AG04450 (cell line): Measurements from ENCODE around the gene MCC. TPM values are rescaled to one million over a fixed set of nuclear protein-coding genes. Genes with fewer than 3 reads are reported as not detected.

ENCODE experiments used
- CTCF ChIA-PET: fragments of 300-600, 350-600 bp; formaldehyde crosslinking; extraction: SDS; loops from one replicate; lab custom pipeline; 2022; ENCODE audit warnings: antibody characterized with exemption, inconsistent platforms; lab: Charles Lee
- POLR2A ChIA-PET: fragments of 350-600 bp; formaldehyde crosslinking; extraction: SDS; loops from one replicate; lab custom pipeline; 2021; ENCODE audit warnings: antibody characterized with exemption, inconsistent platforms; lab: Yijun Ruan, JAX
- DNase-seq: peaks from one replicate; pipeline ENCODE4 v3.0.0-alpha.2; 2011; ENCODE audit warnings: low read depth, low spot score
- H3K27ac ChIP-seq: one replicate; pipeline ENCODE4 v1.5.1; 2012; ENCODE audit warnings: low read depth, low read length, control low read depth
- H3K27me3 ChIP-seq: one replicate; pipeline ENCODE4 v1.6.0; 2012; ENCODE audit warnings: low read length; ENCODE audit not compliant: control insufficient read depth, insufficient read depth
- H3K4me3 ChIP-seq: 2 replicates; pipeline ENCODE4 v1.5.1; 2011; ENCODE audit warnings: mild to moderate bottlenecking, low read depth, low read length, control low read depth
- H3K9me3 ChIP-seq: 2 replicates; pipeline ENCODE4 v1.5.1; 2012; ENCODE audit warnings: low read length; ENCODE audit not compliant: control insufficient read depth, insufficient read depth
- polyA plus RNA-seq: library from polyadenylated mRNA; depleted of rRNA; stranded (reverse); fragments of >200 nt; gene quantifications from 2 replicates; pipeline ENCODE4 v1.2.3, GENCODE V29; 2011
- TF ChIP-seq, protein P1 (sequence below): IDR thresholded peaks from 2 replicates; pipeline ENCODE4 v1.5.1; 2011; ENCODE audit warnings: low read depth, low read length, control low read depth, inconsistent platforms

MCC gene
- polyA plus RNA-seq, 1 experiment = 17.5 TPM

DNA sequence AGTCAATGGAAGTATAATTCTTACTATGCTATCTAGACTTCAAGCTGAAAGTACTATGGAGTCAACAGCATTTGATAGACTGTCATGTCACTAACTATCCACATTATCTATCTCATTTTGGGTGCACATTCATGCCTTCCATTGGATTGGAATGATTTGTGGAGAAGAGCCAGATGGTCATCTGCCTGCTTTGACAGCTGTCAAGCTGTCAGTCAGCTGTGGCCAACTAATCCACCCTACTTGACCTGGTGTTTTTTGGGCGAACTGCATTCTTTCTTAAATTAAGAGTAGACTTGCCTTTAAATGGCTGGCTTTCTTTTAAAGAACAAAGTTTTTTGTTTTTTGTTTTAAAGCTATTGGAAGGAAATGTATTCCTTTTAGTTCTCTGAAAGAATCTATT is 360.2 kb downstream of the MCC start:
- DNase-seq = no peak
- no peak overlapping the region for H3K27ac ChIP-seq
- TF ChIP-seq, protein P1, sequence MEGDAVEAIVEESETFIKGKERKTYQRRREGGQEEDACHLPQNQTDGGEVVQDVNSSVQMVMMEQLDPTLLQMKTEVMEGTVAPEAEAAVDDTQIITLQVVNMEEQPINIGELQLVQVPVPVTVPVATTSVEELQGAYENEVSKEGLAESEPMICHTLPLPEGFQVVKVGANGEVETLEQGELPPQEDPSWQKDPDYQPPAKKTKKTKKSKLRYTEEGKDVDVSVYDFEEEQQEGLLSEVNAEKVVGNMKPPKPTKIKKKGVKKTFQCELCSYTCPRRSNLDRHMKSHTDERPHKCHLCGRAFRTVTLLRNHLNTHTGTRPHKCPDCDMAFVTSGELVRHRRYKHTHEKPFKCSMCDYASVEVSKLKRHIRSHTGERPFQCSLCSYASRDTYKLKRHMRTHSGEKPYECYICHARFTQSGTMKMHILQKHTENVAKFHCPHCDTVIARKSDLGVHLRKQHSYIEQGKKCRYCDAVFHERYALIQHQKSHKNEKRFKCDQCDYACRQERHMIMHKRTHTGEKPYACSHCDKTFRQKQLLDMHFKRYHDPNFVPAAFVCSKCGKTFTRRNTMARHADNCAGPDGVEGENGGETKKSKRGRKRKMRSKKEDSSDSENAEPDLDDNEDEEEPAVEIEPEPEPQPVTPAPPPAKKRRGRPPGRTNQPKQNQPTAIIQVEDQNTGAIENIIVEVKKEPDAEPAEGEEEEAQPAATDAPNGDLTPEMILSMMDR = no peak
- no peaks in the 10 kb centered on the region for H3K9me3 ChIP-seq
- no peak overlapping the region for H3K4me3 ChIP-seq
- ChIA-PET CTCF (no interaction called here), POLR2A (no interaction called here)
- H3K27me3 ChIP-seq = no peaks in the 10 kb centered on the region

DNA sequence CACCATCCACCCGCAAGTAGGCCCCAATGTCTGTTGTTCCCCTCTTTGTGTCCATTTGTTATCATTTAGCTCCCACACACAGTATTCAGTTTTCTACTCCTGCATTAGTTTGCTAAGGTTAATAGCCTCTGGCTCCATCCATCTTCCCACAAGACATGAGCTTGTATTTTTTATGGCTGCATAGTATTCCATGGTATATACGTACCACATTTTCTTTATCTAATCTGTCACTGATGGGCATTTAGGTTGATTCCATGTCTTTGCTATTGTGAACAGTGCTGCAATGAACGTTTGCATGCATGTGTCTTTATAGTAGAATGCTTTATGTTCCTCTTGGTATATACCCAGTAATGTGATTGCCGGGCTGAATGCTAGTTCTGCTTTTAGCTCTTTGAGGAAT is 361.2 kb downstream of the MCC start:
- POLR2A ChIA-PET = no interaction called here

DNA sequence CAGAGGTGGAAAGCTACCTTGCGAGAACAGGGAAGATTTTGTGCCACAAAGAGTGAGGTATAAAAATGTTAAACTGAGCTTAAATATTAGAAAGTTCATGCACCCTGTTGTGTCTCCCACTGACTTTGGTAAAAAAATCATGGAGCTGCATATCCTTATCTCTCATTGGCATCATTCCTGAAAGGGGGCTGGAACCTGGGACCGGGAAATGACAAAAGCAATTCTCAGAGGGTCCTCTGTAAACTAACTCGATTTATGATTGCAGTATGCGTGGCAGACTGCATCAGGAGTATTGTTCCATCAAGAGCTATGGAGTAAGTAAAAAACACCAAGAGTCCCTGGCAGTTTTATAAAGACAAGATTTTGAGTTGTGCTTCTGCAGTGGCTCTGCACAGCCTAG is 362.9 kb downstream of the MCC start:
- no peak for DNase-seq
- CTCF ChIA-PET = no interaction called here
- POLR2A ChIA-PET = no interaction called here
- Histone ChIP-seq H3K4me3 (no peak overlapping the region), H3K9me3 (no peaks in the 10 kb centered on the region), H3K27ac (no peak overlapping the region), H3K27me3 (no peaks in the 10 kb centered on the region)
- TF ChIP-seq, protein P1 = no peak

More for the DNA sequence above, 361.2 kb downstream of the MCC start:
- no peaks in the 10 kb centered on the region for H3K27me3 ChIP-seq
- H3K4me3 ChIP-seq = no peak overlapping the region
- no peak for DNase-seq
- H3K9me3 ChIP-seq = no peaks in the 10 kb centered on the region
- CTCF ChIA-PET = no interaction called here
- TF ChIP-seq, protein P1 = no peak
- no peak overlapping the region for H3K27ac ChIP-seq

DNA sequence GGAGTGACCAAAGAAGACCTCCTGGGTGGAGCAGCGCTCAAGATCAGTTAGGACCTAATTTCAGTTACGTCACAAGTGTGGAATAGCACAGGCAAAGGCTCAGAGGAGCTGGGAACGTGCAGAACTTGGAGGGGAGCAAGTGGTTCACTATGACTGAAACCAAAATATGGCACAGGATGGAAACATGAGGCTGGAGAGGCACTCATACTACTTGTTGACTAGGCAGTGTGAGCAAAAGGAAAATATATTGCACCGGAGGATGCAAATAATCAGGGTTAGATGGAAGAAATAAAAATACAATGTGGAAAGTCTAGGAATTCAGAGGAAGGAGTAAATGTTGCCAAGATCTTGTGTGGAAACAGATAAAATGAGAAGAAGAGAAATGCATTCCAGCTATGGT is 363.3 kb downstream of the MCC start:
- Histone ChIP-seq H3K9me3 (no peaks in the 10 kb centered on the region), H3K27me3 (no peaks in the 10 kb centered on the region), H3K4me3 (no peak overlapping the region), H3K27ac (no peak overlapping the region)
- no peak for DNase-seq
- ChIA-PET CTCF (no interaction called here), POLR2A (no interaction called here)
- TF ChIP-seq, protein P1 = no peak

DNA sequence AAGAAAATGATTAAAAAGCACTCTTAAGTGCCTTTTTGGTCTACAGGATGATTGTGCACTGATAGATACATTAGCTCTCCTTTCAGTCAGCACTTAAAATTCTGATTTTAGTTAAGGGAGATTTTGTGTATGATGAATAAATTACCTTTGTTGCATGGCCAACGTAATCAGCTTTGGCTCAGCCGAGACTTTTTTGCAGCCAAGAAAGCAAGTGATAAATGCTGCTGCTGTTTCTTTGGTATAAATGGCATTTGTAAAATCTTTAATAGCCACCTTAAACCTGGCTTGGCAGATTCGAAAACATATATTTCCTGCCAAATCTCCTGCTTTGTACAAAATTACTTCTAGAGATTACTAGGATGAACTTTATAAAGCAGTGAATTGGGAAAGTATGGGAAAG is 364.0 kb downstream of the MCC start:
- H3K27me3 ChIP-seq = no peaks in the 10 kb centered on the region
- no peaks in the 10 kb centered on the region for H3K9me3 ChIP-seq
- POLR2A ChIA-PET = no interaction called here
- CTCF ChIA-PET = no interaction called here
- TF ChIP-seq, protein P1 = no peak
- H3K4me3 ChIP-seq = no peak overlapping the region
- DNase-seq = no peak
- no peak overlapping the region for H3K27ac ChIP-seq
